Measurements from ENCODE around the gene CD37. TPM values are rescaled to one million over a fixed set of nuclear protein-coding genes. Genes with fewer than 3 reads are reported as not detected.

The CD37 gene
- total RNA-seq, 1 experiment from 2014 or later = 0.76 TPM

- ChIA-PET CTCF (no interaction called here), RAD21 (ENCODE audit: low non-redundant PET in 1 of 2, low total read pairs in 2 of 2, uncharacterized antibody in 2 of 2, unreplicated experiment in 2 of 2) (no interaction called here), POLR2A (no interaction called here)
- Histone ChIP-seq H3K27ac (ENCODE audit: low read depth, low read length) (no peak overlapping the region; the same call in 1 of the 2 replicates), H3K4me1 (ENCODE audit: control insufficient read depth in 1 of 2, insufficient read depth in 2 of 2, low read length in 2 of 2) (peaks cover 0 to 15% of the 10 kb centered on the region in 2 experiments; a peak in 2 of 4 replicates), H3K9me3 (ENCODE audit: control insufficient read depth in 1 of 2, insufficient read depth in 1 of 2, low read depth in 1 of 2, low read length in 2 of 2) (no peaks in the 10 kb centered on the region), H3K9me2 (ENCODE audit: insufficient read depth) (no peaks in the 10 kb centered on the region), H3K79me2 (ENCODE audit: insufficient read depth, low read length) (peaks cover 4% of the 10 kb centered on the region; the same call in 1 of the 2 replicates), H2AFZ (ENCODE audit: low read depth, low read length, poor library complexity, severe bottlenecking) (no peak overlapping the region), H3K4me2 (ENCODE audit: low read length) (no peak overlapping the region), H4K20me1 (ENCODE audit: insufficient read depth) (no peaks in the 10 kb centered on the region), H3K4me3 (replicated peaks in 1 of 2; ENCODE audit: low read depth in 1 of 2, low read length in 2 of 2) (no peak overlapping the region), H3K9ac (ENCODE audit: low read length) (no peak overlapping the region), H3K36me3 (ENCODE audit: control insufficient read depth in 1 of 2, insufficient read depth in 2 of 2, low read length in 2 of 2) (peaks cover 9 to 20% of the 10 kb centered on the region in 2 experiments), H3K27me3 (ENCODE audit: insufficient read depth, low read length) (no peaks in the 10 kb centered on the region)
- no TSS peak for BruUV-seq (replicated peaks)
- TF ChIP-seq POLR2AphosphoS5 (IDR thresholded peaks at IDR 0.05; ENCODE audit: low read depth, low read length) (no peak), ATF3 (IDR thresholded peaks at IDR 0.05) (no peak), CBX3 (IDR thresholded peaks at IDR 0.05; ENCODE audit: low read depth) (no peak), JUND (IDR thresholded peaks at IDR 0.05) (no peak), SIN3A (IDR thresholded peaks at IDR 0.05; ENCODE audit: low read depth) (no peak), ZFX (IDR thresholded peaks at IDR 0.05) (no peak), YY1 (IDR thresholded peaks at IDR 0.05; ENCODE audit: extremely low read depth, insufficient replicate concordance, low read depth, low read length) (no peak), RAD21 (IDR thresholded peaks at IDR 0.05; ENCODE audit: low read depth) (no peak), EGR1 (IDR thresholded peaks at IDR 0.05; ENCODE audit: low read depth) (no peak), ELF1 (IDR thresholded peaks at IDR 0.05; ENCODE audit: borderline replicate concordance, low read depth) (no peak), FOSL1 (IDR thresholded peaks at IDR 0.05; ENCODE audit: low read depth) (no peak), SRF (IDR thresholded peaks at IDR 0.05; ENCODE audit: low read depth) (no peak)
- DNase-seq (ENCODE audit: low read depth, low spot score) (no peak), ATAC-seq (no peak)
- intact Hi-C loops (cut with micrococcal nuclease) = no loop called here
These were observed 22.0 kb downstream of the CD37 start for GRCh38 chr19:49357186-49357585.
